ENCODE data around the gene PLCB3. TPM values are rescaled to one million over a fixed set of nuclear protein-coding genes. Genes with fewer than 3 reads are reported as not detected.
A peak's percentile ranks its signal among the peaks of the same experiment; 100 is the strongest.

PLCB3 gene
- total RNA-seq, 1 donor from 2014 or later = 66.6 TPM

DNA sequence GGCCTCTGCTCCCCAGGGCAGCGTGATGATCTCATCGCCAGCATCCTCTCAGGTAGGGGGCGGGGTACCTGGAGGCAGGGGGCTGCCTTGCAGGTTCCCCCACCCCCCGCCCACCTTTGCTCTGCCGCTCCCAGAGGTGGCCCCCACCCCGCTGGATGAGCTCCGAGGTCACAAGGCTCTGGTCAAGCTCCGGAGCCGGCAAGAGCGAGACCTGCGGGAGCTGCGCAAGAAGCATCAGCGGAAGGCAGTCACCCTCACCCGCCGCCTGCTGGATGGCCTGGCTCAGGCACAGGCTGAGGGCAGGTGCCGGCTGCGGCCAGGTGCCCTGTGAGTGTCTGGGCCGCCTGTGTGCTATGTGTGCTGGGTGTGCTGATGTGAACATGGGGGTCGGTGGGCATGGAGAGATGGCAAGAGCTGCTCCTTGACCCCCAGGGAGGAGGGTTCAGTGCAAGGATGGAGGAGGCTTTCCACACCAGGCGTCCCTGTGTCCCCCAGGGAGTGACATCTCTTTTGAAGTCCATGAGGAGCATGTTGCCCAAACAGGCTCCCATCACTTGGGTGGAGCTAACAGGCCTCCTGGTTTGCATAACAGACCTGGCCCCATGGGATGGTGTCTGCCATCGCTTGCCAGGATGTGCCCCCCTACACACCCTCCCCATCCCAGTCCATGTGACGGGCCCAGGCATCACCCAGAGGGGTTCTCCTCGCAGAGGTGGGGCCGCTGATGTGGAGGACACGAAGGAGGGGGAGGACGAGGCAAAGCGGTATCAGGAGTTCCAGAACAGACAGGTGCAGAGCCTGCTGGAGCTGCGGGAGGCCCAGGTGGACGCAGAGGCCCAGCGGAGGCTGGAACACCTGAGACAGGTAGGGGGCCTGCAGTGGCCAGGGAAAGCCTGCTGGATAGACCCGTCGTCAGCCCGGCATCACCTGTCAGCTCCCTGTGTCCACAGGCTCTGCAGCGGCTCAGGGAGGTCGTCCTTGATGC lies 14.1 kb downstream of the PLCB3 start:
- no peak for DNase-seq (ENCODE audit: low read depth, low spot score)

DNA sequence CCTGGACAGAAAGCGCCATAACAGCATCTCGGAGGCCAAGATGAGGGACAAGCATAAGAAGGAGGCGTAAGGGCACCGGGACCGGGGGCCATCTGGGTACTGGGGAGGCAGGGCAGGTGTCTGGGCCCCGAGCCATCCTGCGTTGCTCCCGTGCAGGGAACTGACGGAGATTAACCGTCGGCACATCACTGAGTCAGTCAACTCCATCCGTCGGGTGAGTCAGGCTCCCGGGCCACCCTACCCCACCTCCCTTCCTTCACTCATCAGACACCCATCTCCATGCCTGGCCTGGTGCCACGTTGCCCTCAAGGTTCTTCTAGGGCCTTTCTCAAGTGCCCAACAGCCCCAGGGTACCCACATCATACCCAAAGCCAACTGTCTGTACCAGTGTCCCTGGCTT lies 15.0 kb downstream of the PLCB3 start:
- DNase-seq (ENCODE audit: low read depth, low spot score) = no peak

- DNase-seq (ENCODE audit: low read depth, low spot score) = no peak
These were observed 16.0 kb downstream of the PLCB3 start for GRCh38 chr11:64267207-64267945.

DNA sequence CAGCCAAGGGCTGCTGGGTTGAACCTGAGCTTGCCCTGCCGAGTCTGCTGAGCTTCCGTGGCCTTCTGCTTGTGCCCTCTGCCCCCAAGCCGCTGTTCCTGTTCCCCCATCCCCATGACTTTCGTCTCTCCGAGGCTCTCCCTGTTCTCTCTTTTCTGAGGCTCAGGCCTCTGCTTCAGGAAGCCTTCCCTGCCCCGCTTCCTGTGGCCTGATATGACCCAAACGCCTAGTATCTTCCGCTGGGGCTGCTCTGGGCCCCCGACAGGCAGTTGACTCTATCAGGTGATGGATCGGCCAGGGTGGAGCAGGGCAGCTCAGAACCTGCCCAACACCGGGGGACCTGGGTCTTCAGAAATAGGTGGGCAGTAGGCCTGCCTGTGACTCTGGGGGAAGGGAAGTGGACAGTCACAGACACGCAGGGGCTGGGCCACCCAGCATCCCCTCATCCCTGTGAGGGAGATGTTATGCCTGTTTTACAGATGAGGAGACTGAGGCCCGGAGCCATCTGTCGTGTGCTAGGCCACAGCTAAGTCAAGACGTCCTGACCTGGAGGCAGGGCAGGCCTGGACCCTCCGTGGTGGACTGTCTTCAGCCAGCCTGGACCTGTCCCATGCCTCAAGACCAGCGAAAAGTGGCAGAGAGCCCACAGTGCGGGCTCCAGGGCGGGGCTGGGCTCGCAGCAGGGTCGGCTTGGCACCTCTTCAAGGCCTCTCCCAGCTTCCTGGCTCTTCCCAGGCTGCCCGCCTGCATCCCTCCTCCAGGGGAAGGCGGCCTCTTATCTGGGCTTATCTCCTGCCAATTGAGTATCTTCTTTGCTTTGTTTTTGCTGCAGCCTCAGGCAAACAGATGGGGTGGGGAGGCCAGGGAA lies 16.9 kb downstream of the PLCB3 start:
- DNase-seq (ENCODE audit: low read depth, low spot score) = peak; percentile 48

- DNase-seq (ENCODE audit: low read depth, low spot score) = no peak
These were observed 17.7 kb downstream of the PLCB3 start for GRCh38 chr11:64268893-64269539.

- DNase-seq (ENCODE audit: low read depth, low spot score) = peak; percentile 99
These were observed 18.4 kb downstream of the PLCB3 start for GRCh38 chr11:64269540-64270220.

GRCh38 chr11:64275031-64275800 lies 23.9 kb downstream of the PLCB3 start:
- DNase-seq (ENCODE audit: low read depth, low spot score) = no peak

- DNase-seq (ENCODE audit: low read depth, low spot score) = no peak
These were observed 24.5 kb downstream of the PLCB3 start for GRCh38 chr11:64275841-64276240.

GRCh38 chr11:64276653-64277431 lies 25.5 kb downstream of the PLCB3 start:
- DNase-seq (ENCODE audit: low read depth, low spot score) = no peak

DNA sequence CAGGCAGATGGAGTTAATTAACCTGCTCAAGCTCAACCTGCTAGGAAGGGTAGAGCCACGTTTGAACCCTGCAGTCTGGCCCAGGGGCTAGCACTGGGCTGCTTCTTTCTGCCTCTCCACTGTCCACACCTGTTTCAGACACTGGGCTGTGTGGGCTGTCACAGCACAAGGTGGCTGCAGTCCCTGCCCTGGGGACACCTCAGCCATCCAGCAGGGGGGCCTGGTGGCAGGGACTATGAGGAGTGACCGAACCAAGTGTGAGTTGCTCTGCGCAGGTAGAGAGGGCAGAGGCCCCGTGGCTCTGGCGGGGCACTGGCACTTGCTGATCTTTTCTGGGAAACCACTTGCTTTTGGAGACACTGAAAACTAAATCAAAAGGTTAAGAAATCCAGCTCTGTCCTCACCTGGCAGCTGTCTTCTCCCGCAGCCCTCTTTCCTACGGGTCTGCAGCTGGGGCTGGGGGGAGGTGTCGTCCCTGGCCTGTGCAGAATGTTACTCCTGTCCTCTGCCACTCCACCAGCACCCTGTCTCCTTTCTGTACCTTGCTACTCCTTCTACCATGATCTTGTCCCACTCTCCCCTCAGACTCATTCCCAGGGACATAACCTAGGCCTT lies 27.4 kb downstream of the PLCB3 start:
- DNase-seq (ENCODE audit: low read depth, low spot score) = no peak

DNA sequence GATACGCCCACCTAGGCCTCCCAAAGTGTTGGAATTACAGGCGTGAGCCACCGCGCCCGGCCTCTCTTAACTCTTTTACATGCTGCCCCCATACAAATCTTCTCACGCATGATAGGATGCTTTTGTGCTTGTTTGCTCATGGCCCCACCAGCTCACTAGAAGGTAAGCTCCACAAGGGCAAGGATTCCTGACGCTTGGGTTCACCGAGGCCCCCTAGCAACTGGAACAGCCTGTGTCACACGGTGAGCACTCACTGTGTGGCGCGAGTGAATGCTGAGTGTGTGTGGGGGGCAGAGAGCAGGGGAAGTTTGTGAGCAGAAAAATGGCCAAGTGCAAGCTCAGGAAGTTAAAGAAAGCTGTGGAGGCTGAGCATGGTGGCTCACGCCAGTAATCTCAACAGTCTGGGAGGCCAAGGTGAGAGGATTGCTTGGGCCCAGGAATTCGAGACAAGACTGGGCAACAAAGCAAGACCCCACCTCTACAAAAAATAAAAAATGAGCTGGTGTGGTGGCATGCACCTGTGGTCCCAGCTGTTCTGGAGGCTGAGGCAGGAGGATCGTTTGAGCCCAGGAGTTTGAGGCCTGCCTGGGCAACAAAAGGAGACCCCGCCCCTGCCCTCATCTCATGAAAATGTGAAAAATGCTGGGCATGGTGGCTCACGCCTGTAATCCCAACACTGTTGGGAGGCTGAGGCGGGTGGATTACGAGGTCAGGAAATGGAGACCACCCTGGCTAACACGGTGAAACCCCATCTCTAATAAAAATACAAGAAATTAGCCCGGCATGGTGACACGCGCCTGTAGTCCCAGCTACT lies 30.8 kb downstream of the PLCB3 start:
- no peak for DNase-seq (ENCODE audit: low read depth, low spot score)

DNA sequence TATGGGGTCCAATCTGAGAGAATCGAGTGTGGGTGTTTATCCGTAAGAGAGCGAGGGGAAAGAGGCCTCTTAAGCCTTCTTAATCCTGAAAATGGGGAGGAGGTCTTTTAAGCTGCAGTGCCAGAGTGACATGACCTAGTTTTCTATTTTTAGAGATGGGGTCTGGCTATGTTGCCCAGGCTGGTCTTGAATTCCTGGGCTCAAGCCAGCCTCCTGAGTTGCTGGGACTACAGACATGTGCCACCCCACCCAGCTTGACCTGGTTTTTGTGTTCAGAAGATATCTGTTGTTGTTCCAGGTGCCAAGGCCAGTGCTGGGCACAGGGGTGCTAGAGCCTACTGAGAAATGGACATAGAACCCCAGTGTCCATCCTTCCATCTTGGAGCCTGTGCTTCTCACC lies 31.8 kb downstream of the PLCB3 start:
- DNase-seq (ENCODE audit: low read depth, low spot score) = no peak

DNA sequence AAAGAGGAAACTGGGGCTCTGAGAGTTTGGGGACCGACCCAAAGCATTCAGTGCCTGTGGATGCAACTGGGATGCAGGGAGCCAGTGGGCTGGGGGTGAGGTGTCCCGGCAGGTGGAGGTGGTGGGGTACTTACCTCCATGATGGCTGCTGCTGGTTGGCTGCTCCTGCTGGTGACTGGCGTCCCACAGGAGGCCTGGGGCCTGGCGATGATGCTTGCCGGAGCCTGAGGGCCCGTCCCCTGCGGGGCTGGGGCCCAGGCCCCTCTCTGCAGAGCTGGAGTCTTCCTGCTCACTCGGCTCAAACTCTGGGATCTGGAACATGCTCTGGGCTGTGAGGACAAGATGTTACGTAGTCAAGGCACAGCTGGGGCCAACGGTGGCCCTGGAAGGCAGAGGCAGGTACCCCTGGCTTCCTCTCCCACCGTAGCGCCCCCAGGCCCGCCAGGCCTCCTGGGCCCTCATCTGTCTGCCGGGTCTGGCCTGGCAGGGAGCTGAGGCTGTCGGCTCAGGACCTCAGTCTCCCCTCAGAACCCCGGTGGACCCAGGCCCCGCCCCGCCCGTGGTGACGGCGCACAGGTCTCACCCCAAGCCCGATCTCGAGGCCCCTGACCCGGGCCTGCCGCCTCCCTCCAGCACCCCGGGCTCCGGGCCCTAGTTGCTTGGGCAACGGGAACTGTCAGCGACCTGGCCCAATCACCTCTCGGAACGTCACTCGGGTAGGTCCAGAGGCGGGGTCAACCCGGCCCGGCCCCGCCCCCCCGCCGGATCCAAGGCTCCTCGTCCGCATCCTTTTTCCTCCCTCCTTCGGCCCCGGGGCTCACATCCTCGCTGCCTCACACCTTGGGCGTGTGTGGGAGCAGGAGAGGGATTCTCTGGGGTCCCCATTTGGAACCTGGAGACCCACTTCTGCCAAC lies 33.0 kb downstream of the PLCB3 start, which contains the start of gene BAD:
BAD (minus strand) TSS at position 618 of the 914 bp plus-strand sequence; CDS start at position 321, 297 bp downstream.
- DNase-seq (ENCODE audit: low read depth, low spot score) = no peak

DNA sequence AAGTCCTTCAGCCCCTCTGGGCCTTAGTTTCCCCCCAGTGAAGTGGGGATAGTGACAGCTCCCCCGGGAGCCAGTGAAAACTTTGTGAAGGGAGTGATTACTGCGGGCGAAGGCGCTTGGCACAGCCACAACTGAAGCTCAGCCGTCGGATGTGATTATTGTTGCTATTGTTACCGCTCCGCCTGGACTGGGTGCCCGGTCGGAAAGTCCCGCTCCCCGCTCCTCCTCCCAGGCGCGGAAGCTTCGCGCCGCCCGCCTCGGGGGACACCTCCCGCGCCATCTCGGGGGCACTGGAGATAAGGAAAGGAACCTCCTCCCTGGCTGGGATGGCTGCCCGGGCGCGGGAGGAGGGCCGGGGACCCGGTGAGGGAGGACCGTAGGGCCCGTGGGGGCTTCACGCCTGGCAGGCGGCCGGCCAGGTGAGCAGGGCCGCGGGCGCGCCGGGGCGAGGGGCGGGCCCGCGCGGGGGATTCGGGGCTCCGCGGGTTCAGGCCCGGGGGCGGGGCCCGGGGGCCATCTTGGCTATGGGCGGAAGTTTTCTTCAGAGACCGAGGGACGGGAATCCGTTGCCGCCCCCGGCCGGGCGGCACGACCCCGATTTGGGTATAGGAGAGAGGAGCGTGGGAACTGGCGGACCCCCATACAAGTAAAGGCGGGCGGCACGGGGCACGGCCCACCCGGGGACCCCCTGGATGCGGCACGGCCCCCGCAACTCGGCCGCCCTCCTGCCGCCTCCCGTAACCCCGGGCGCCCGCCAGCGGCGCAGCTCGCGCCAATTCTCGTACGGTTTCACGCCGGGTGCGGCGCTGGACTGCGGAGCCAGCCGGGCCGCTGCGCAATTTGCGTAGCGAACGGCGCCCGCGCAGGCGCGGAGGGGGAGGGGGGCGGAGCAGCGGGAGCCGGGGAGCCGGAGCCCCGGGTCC lies 33.9 kb downstream of the PLCB3 start, which contains the start of gene GPR137:
GPR137 (plus strand) TSS at position 887 of the 923 bp plus-strand sequence. CDS start 677 bp downstream, outside the sequence.
- DNase-seq (ENCODE audit: low read depth, low spot score) = no peak

All from pulmonary artery endothelial cell (primary cell).